22Rv1 (cell line): ENCODE measurements around the gene FABP3.

Source experiments
- ZFX ChIP-seq: fragments of 450-650 bp; IDR thresholded peaks from 2 replicates; pipeline ENCODE4 v1.6.1; 2017; ENCODE audit warnings: antibody characterized with exemption, borderline replicate concordance
- TF ChIP-seq, protein P1 (sequence below): fragments of 450-650 bp; IDR thresholded peaks from 2 replicates; pipeline ENCODE4 v1.5.1; 2017; ENCODE audit warnings: mild to moderate bottlenecking

DNA sequence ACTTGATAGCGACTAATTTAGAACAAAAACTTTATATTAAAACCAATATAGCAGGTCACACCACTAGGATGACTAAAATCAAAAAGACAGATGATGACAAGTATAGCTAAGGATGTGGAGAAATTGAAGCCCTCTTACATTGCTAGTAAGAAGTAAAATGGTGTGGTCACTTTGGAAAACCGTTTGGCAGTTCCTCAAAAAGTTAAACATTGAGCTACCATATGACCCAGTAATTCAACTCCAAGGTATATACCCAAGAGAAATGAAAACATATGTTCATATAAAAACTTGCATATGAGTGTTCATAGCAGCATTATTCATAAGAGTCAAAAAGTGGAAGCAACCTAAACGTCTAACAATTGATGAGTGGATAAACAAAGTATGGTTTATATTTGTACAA, 27.1 kb upstream of the FABP3 start:
- TF ChIP-seq, protein P1, sequence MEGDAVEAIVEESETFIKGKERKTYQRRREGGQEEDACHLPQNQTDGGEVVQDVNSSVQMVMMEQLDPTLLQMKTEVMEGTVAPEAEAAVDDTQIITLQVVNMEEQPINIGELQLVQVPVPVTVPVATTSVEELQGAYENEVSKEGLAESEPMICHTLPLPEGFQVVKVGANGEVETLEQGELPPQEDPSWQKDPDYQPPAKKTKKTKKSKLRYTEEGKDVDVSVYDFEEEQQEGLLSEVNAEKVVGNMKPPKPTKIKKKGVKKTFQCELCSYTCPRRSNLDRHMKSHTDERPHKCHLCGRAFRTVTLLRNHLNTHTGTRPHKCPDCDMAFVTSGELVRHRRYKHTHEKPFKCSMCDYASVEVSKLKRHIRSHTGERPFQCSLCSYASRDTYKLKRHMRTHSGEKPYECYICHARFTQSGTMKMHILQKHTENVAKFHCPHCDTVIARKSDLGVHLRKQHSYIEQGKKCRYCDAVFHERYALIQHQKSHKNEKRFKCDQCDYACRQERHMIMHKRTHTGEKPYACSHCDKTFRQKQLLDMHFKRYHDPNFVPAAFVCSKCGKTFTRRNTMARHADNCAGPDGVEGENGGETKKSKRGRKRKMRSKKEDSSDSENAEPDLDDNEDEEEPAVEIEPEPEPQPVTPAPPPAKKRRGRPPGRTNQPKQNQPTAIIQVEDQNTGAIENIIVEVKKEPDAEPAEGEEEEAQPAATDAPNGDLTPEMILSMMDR, result no peak
- TF ChIP-seq ZFX, result no peak
